ENCODE measurements around the gene METTL9. TPM values are rescaled to one million over a fixed set of nuclear protein-coding genes. Genes with fewer than 3 reads are reported as not detected.

The METTL9 gene
- total and polyA plus RNA-seq, 2 experiments from 2014 or later = 72.5 to 152 TPM

DNA sequence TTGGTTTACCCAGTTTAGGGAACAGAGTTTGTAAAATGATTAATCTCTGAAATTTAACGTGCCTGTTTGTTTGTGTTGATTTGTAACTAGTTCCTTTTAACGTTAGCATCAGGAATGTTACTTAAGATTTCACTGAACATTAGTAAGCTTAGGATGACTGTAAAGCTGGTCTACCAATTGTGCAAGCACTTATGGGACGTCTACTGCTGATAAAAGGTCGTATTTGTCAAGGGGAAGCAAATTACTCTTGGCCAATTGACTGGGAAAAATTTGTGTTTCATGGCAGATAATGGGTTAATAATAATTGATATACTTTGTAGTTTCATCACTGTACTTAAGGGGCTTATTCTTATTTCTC, 11.8 kb downstream of the METTL9 start:
- Mint-ChIP-seq H3K36me3 (ENCODE audit: low read depth) (peaks cover 6% of the 10 kb centered on the region), H3K4me1 (peaks cover 56% of the 10 kb centered on the region), H3K4me3 (no peak overlapping the region), H3K27me3 (ENCODE audit: insufficient read depth, low read depth, poor library complexity) (peaks cover 6% of the 10 kb centered on the region), H3K27ac (no peak overlapping the region), H3K9me3 (no peaks in the 10 kb centered on the region)
- Histone ChIP-seq H3K4me1 (ENCODE audit: insufficient read depth) (peaks cover 52% of the 10 kb centered on the region), H2AFZ (no peak overlapping the region), H3K36me3 (ENCODE audit: insufficient read depth) (no peaks in the 10 kb centered on the region), H3K4me3 (no peak overlapping the region), H4K20me1 (replicated peaks; ENCODE audit: insufficient read depth) (peaks cover 38% of the 10 kb centered on the region), H3K4me2 (no peak overlapping the region), H3F3A (replicated peaks; ENCODE audit: low read depth) (no peaks in the 10 kb centered on the region), H3K9me2 (ENCODE audit: insufficient read depth) (no peaks in the 10 kb centered on the region), H3K79me2 (replicated peaks; ENCODE audit: insufficient read depth) (peaks cover 100% of the 10 kb centered on the region), H3K27ac (ENCODE audit: low read depth) (no peak overlapping the region), H3K27me3 (ENCODE audit: insufficient read depth) (no peaks in the 10 kb centered on the region)
- TF ChIP-seq EZH2 (IDR thresholded peaks at IDR 0.05; ENCODE audit: low read depth, unreplicated experiment) = no peak
- TF ChIP-seq STAT1 (IDR thresholded peaks at IDR 0.05; ENCODE audit: unreplicated experiment) = no peak
- TF ChIP-seq, protein P1, sequence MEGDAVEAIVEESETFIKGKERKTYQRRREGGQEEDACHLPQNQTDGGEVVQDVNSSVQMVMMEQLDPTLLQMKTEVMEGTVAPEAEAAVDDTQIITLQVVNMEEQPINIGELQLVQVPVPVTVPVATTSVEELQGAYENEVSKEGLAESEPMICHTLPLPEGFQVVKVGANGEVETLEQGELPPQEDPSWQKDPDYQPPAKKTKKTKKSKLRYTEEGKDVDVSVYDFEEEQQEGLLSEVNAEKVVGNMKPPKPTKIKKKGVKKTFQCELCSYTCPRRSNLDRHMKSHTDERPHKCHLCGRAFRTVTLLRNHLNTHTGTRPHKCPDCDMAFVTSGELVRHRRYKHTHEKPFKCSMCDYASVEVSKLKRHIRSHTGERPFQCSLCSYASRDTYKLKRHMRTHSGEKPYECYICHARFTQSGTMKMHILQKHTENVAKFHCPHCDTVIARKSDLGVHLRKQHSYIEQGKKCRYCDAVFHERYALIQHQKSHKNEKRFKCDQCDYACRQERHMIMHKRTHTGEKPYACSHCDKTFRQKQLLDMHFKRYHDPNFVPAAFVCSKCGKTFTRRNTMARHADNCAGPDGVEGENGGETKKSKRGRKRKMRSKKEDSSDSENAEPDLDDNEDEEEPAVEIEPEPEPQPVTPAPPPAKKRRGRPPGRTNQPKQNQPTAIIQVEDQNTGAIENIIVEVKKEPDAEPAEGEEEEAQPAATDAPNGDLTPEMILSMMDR (conservative IDR thresholded peaks at IDR 0.05; ENCODE audit: low read depth in 2 of 2) = no peak
- TF ChIP-seq, protein P2, sequence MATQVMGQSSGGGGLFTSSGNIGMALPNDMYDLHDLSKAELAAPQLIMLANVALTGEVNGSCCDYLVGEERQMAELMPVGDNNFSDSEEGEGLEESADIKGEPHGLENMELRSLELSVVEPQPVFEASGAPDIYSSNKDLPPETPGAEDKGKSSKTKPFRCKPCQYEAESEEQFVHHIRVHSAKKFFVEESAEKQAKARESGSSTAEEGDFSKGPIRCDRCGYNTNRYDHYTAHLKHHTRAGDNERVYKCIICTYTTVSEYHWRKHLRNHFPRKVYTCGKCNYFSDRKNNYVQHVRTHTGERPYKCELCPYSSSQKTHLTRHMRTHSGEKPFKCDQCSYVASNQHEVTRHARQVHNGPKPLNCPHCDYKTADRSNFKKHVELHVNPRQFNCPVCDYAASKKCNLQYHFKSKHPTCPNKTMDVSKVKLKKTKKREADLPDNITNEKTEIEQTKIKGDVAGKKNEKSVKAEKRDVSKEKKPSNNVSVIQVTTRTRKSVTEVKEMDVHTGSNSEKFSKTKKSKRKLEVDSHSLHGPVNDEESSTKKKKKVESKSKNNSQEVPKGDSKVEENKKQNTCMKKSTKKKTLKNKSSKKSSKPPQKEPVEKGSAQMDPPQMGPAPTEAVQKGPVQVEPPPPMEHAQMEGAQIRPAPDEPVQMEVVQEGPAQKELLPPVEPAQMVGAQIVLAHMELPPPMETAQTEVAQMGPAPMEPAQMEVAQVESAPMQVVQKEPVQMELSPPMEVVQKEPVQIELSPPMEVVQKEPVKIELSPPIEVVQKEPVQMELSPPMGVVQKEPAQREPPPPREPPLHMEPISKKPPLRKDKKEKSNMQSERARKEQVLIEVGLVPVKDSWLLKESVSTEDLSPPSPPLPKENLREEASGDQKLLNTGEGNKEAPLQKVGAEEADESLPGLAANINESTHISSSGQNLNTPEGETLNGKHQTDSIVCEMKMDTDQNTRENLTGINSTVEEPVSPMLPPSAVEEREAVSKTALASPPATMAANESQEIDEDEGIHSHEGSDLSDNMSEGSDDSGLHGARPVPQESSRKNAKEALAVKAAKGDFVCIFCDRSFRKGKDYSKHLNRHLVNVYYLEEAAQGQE (IDR thresholded peaks at IDR 0.05; ENCODE audit: unreplicated experiment) = no peak
- TF ChIP-seq, protein P3, sequence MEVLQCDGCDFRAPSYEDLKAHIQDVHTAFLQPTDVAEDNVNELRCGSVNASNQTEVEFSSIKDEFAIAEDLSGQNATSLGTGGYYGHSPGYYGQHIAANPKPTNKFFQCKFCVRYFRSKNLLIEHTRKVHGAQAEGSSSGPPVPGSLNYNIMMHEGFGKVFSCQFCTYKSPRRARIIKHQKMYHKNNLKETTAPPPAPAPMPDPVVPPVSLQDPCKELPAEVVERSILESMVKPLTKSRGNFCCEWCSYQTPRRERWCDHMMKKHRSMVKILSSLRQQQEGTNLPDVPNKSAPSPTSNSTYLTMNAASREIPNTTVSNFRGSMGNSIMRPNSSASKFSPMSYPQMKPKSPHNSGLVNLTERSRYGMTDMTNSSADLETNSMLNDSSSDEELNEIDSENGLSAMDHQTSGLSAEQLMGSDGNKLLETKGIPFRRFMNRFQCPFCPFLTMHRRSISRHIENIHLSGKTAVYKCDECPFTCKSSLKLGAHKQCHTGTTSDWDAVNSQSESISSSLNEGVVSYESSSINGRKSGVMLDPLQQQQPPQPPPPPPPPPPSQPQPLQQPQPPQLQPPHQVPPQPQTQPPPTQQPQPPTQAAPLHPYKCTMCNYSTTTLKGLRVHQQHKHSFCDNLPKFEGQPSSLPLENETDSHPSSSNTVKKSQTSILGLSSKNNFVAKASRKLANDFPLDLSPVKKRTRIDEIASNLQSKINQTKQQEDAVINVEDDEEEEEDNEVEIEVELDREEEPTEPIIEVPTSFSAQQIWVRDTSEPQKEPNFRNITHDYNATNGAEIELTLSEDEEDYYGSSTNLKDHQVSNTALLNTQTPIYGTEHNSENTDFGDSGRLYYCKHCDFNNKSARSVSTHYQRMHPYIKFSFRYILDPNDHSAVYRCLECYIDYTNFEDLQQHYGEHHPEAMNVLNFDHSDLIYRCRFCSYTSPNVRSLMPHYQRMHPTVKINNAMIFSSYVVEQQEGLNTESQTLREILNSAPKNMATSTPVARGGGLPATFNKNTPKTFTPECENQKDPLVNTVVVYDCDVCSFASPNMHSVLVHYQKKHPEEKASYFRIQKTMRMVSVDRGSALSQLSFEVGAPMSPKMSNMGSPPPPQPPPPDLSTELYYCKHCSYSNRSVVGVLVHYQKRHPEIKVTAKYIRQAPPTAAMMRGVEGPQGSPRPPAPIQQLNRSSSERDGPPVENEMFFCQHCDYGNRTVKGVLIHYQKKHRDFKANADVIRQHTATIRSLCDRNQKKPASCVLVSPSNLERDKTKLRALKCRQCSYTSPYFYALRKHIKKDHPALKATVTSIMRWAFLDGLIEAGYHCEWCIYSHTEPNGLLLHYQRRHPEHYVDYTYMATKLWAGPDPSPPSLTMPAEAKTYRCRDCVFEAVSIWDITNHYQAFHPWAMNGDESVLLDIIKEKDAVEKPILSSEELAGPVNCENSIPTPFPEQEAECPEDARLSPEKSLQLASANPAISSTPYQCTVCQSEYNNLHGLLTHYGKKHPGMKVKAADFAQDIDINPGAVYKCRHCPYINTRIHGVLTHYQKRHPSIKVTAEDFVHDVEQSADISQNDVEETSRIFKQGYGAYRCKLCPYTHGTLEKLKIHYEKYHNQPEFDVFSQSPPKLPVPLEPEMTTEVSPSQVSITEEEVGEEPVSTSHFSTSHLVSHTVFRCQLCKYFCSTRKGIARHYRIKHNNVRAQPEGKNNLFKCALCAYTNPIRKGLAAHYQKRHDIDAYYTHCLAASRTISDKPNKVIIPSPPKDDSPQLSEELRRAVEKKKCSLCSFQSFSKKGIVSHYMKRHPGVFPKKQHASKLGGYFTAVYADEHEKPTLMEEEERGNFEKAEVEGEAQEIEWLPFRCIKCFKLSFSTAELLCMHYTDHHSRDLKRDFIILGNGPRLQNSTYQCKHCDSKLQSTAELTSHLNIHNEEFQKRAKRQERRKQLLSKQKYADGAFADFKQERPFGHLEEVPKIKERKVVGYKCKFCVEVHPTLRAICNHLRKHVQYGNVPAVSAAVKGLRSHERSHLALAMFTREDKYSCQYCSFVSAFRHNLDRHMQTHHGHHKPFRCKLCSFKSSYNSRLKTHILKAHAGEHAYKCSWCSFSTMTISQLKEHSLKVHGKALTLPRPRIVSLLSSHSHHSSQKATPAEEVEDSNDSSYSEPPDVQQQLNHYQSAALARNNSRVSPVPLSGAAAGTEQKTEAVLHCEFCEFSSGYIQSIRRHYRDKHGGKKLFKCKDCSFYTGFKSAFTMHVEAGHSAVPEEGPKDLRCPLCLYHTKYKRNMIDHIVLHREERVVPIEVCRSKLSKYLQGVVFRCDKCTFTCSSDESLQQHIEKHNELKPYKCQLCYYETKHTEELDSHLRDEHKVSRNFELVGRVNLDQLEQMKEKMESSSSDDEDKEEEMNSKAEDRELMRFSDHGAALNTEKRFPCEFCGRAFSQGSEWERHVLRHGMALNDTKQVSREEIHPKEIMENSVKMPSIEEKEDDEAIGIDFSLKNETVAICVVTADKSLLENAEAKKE (CRISPR knock-in tag; IDR thresholded peaks at IDR 0.05) = no peak
- TF ChIP-seq JUNB (IDR thresholded peaks at IDR 0.05; ENCODE audit: unreplicated experiment) = no peak
- TF ChIP-seq POLR2AphosphoS5 (IDR thresholded peaks at IDR 0.05; ENCODE audit: low read depth) = no peak
- TF ChIP-seq EZH2phosphoT487 (IDR thresholded peaks at IDR 0.05; ENCODE audit: unreplicated experiment) = no peak
- TF ChIP-seq ZNF331 (CRISPR knock-in tag; IDR thresholded peaks at IDR 0.05; ENCODE audit: low read depth) = no peak
- TF ChIP-seq ZNF114 (CRISPR knock-in tag; IDR thresholded peaks at IDR 0.05) = no peak
- TF ChIP-seq CREB1 (CRISPR knock-in tag; IDR thresholded peaks at IDR 0.05; ENCODE audit: low read depth) = no peak
- DNase-seq (ENCODE audit: low spot score) = no peak
- no peak for ATAC-seq

Data from GM23338 (cell line).